OCI-LY7 (cell line): Measurements from ENCODE around the gene MAP3K1. TPM values are rescaled to one million over a fixed set of nuclear protein-coding genes. Genes with fewer than 3 reads are reported as not detected.

ENCODE experiments used
- BruUV-seq: library from RNA; stranded (reverse); fragments of 400-500 nt; replicated peaks from 2 replicates; lab custom pipeline; 2021; lab: Mats Ljungman, UMichigan
- CTCF ChIA-PET: fragments of 300-600 bp; sonication (Branson Sonifier 250); formaldehyde crosslinking; loops from one replicate; lab custom pipeline; 2022; ENCODE audit warnings: antibody characterized with exemption; ENCODE audit not compliant: unreplicated experiment; lab: Charles Lee
- POLR2A ChIA-PET: fragments of 300-600 bp; sonication (Branson Sonifier 250); formaldehyde crosslinking; loops from one replicate; lab custom pipeline; 2022; ENCODE audit warnings: antibody characterized with exemption; lab: Charles Lee
- DNase-seq: peaks from one replicate; pipeline ENCODE4 v3.0.0-alpha.2; 2015; ENCODE audit warnings: low spot score
- H2AFZ ChIP-seq: fragments of 200-600 bp; sonication (generic), shearing (Covaris generic); 2 replicates; pipeline ENCODE4 v1.6.1; 2014; ENCODE audit warnings: mild to moderate bottlenecking, antibody characterized with exemption, low read length, moderate library complexity
- H3K27ac ChIP-seq: fragments of 200-600 bp; sonication (generic); 2 replicates; pipeline ENCODE4 v1.5.1; 2014; ENCODE audit warnings: mixed run types, low read depth, mild to moderate bottlenecking, moderate library complexity, low read length, inconsistent platforms; ENCODE audit not compliant: poor library complexity, severe bottlenecking
- H3K36me3 ChIP-seq: fragments of 200-600 bp; sonication (generic); 2 replicates; pipeline ENCODE4 v1.6.1; 2014; ENCODE audit warnings: mild to moderate bottlenecking, antibody characterized with exemption, low read length, moderate library complexity, mixed read lengths; ENCODE audit not compliant: insufficient read depth
- H3K4me1 ChIP-seq: fragments of 200-600 bp; sonication (generic); 2 replicates; pipeline ENCODE4 v1.5.1; 2014; ENCODE audit warnings: mild to moderate bottlenecking, low read length; ENCODE audit not compliant: insufficient read depth, poor library complexity, severe bottlenecking
- H3K4me2 ChIP-seq: fragments of 200-600 bp; sonication (generic); 2 replicates; pipeline ENCODE4 v1.6.1; 2014; ENCODE audit warnings: mild to moderate bottlenecking, low read length
- H3K4me3 ChIP-seq: fragments of 200-600 bp; sonication (generic); 2 replicates; pipeline ENCODE4 v1.5.1; 2014; ENCODE audit warnings: mild to moderate bottlenecking, low read depth, low read length; ENCODE audit not compliant: poor library complexity, severe bottlenecking
- H3K79me2 ChIP-seq: fragments of 200-600 bp; sonication (generic); 2 replicates; pipeline ENCODE4 v1.6.1; 2016; ENCODE audit warnings: low read depth, mild to moderate bottlenecking, low read length, moderate library complexity, mixed read lengths; ENCODE audit not compliant: insufficient read depth
- H3K9me2 ChIP-seq: fragments of 200-600 bp; sonication (generic); 2 replicates; pipeline ENCODE4 v1.6.1; 2016; ENCODE audit warnings: mild to moderate bottlenecking, low read length, mixed read lengths; ENCODE audit not compliant: insufficient read depth
- H3K9me3 ChIP-seq: fragments of 200-600 bp; sonication (generic); 2 replicates; pipeline ENCODE4 v1.6.1; 2014; ENCODE audit warnings: mild to moderate bottlenecking, mixed run types, low read length, mixed read lengths
- H4K20me1 ChIP-seq: fragments of 200-600 bp; sonication (generic); 2 replicates; pipeline ENCODE4 v1.6.1; 2014; ENCODE audit warnings: mild to moderate bottlenecking, antibody characterized with exemption, low read length, moderate library complexity, mixed read lengths; ENCODE audit not compliant: insufficient read depth
- CTCF ChIP-seq: fragments of 200-600 bp; sonication (generic); conservative IDR thresholded peaks from 2 replicates; pipeline ENCODE4 v1.5.1; 2014; ENCODE audit warnings: mild to moderate bottlenecking, antibody characterized with exemption, low read length, moderate library complexity, mixed read lengths
- EZH2phosphoT487 ChIP-seq: fragments of 200-600 bp; sonication (generic); IDR thresholded peaks from 2 replicates; pipeline ENCODE4 v1.6.1; 2018; ENCODE audit warnings: low read depth, borderline replicate concordance, mild to moderate bottlenecking, mixed run types, antibody characterized with exemption, low read length, moderate library complexity, mixed read lengths
- intact Hi-C: fragments of 100-400 bp; cut with micrococcal nuclease; formaldehyde crosslinking; loops from one replicate; pipeline ENCODE4 v1.10.0; 2022; ENCODE audit not compliant: unreplicated experiment
- total RNA-seq, 2 experiments: library from RNA; depleted of rRNA in 1 of 2; stranded (reverse); fragments of >200 nt in 1 of 2; shearing (Covaris generic) in 1 of 2; gene quantifications; 2 replicates each; pipeline ENCODE4 v1.2.3, GENCODE V29; 2014 to 2022

Gene MAP3K1
- total RNA-seq, 2 experiments from 2014 or later, result 29.4 to 29.9 TPM

GRCh38 chr5:56837381-56837780 is 22.0 kb downstream of the MAP3K1 start:
- peaks cover 49% of the 10 kb centered on the region for H3K4me1 ChIP-seq
- H3K79me2 ChIP-seq, result peaks cover 98% of the 10 kb centered on the region
- no peaks in the 10 kb centered on the region for H3K9me3 ChIP-seq
- H4K20me1 ChIP-seq, result peaks cover 36% of the 10 kb centered on the region
- no peak overlapping the region for H3K4me3 ChIP-seq
- H3K36me3 ChIP-seq, result 0 out of 2 replicates have a peak, but pooled peaks cover 3% of the 10 kb centered on the region
- TF ChIP-seq CTCF (no peak), EZH2phosphoT487 (no peak)
- no TSS peak for BruUV-seq
- ChIA-PET POLR2A (interaction anchor here (0.6 to 3.2 kb wide), 10 partner anchors 10 to 361 kb away, joined by 3 to 21 read pairs (median 4); no protein-coding TSS in a partner anchor), CTCF (interaction anchor here (0.5 to 2.4 kb wide), 6 partner anchors 22 to 567 kb away, joined by 3 to 8 read pairs (median 4); partner anchors contain the start of gene MAP3K1)
- intact Hi-C loops, result no loop called here
- no peak overlapping the region for H3K27ac ChIP-seq
- DNase-seq, result no peak
- H2AFZ ChIP-seq, result no peak overlapping the region
- peak overlapping the region; percentile 64; the same call in 1 of the 2 replicates for H3K4me2 ChIP-seq
- H3K9me2 ChIP-seq, result no peaks in the 10 kb centered on the region

DNA sequence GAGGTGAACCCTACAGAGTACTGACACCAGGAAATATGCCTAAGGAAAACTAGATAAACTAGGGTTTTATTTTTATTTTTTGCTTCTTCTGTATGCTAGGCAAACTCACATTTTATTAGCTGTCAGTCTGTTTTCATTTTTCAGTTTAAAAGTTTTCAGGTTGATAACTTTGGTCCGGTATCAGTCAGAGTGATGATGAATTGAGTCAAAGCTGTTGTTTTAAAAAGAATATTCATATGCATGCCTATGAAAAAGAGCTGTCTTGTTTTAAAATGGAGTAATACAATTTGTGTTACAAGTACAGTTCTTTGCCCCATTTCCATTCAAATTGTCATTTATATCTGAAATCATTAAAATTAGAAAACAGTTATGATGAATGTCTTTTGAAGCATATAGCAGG is 22.6 kb downstream of the MAP3K1 start:
- intact Hi-C loops, result loop anchor here (1.0 to 2.0 kb wide), 2 partner anchors 359 to 568 kb away; no protein-coding TSS in a partner anchor
- Histone ChIP-seq H3K4me3 (no peak overlapping the region), H3K27ac (no peak overlapping the region), H3K9me2 (no peaks in the 10 kb centered on the region), H3K9me3 (no peaks in the 10 kb centered on the region), H3K79me2 (peaks cover 98% of the 10 kb centered on the region), H4K20me1 (peaks cover 33% of the 10 kb centered on the region), H3K4me1 (peaks cover 47% of the 10 kb centered on the region), H3K4me2 (peak overlapping the region; percentile 64), H3K36me3 (peaks cover 6% of the 10 kb centered on the region; the same call in 1 of the 2 replicates), H2AFZ (no peak overlapping the region)
- ChIA-PET CTCF (interaction anchor here (0.8 to 2.4 kb wide), 4 partner anchors 168 to 567 kb away, joined by 3 to 8 read pairs (median 6); no protein-coding TSS in a partner anchor), POLR2A (interaction anchor here (0.7 to 3.2 kb wide), 14 partner anchors 10 to 567 kb away, joined by 3 to 21 read pairs (median 4); no protein-coding TSS in a partner anchor)
- TF ChIP-seq EZH2phosphoT487, result no peak
- TF ChIP-seq CTCF, result no peak
- no peak for DNase-seq
- BruUV-seq, result no TSS peak
